Measurements from ENCODE around the gene PIGX. TPM values are rescaled to one million over a fixed set of nuclear protein-coding genes. Genes with fewer than 3 reads are reported as not detected.
A peak's percentile ranks its signal among the peaks of the same experiment; 100 is the strongest.

The PIGX gene
- total and polyA plus RNA-seq, 2 donors (not counting 1 experiment from before 2014, with no cell fraction given), result 4.9 to 21.5 TPM

GRCh38 chr3:196666001-196666867, 45.9 kb upstream of the PIGX start:
- no peaks in the 10 kb centered on the region for H3K27me3 Mint-ChIP-seq
- no peaks in the 10 kb centered on the region for H3K27me3 ChIP-seq (replicated peaks in 1 of 4; ENCODE audit: control extremely low read depth in 1 of 4, control insufficient read depth in 3 of 4, insufficient read depth in 4 of 4, low read length in 3 of 4)
- H3K9ac ChIP-seq (ENCODE audit: low read length), result no peak overlapping the region
- peaks cover 20 to 25% of the 10 kb centered on the region in 2 donors for H3K4me1 ChIP-seq (ENCODE audit: control insufficient read depth in 2 of 2, insufficient read depth in 2 of 2, low read length in 2 of 2)
- peaks cover 45% of the 10 kb centered on the region for H3K4me1 Mint-ChIP-seq
- ATAC-seq (ENCODE audit: low read depth) (no peak), DNase-seq (no peak)
- no peak overlapping the region for H3K4me3 Mint-ChIP-seq
- peaks cover 3% of the 10 kb centered on the region for H3K79me2 ChIP-seq (ENCODE audit: control insufficient read depth, insufficient read depth, low read length)
- no peaks in the 10 kb centered on the region for H3K9me3 Mint-ChIP-seq (ENCODE audit: insufficient read depth)
- H3K4me3 ChIP-seq (ENCODE audit: control extremely low read depth in 1 of 5, extremely low read depth in 1 of 5, insufficient read depth in 1 of 5, low read depth in 2 of 5, low read length in 4 of 5), result no peak overlapping the region
- H3K27ac ChIP-seq (ENCODE audit: low read length in 2 of 2), result no peak overlapping the region
- H3K36me3 ChIP-seq (replicated peaks in 1 of 2; ENCODE audit: control extremely low read depth in 1 of 2, control insufficient read depth in 1 of 2, extremely low read depth in 1 of 2, insufficient read depth in 2 of 2, low read length in 1 of 2), result peaks cover 0 to 8% of the 10 kb centered on the region in 2 experiments
- intact Hi-C loops (cut with micrococcal nuclease), result no loop called here
- no peaks in the 10 kb centered on the region for H3K9me3 ChIP-seq (ENCODE audit: control extremely low read depth in 1 of 3, control insufficient read depth in 2 of 3, insufficient read depth in 1 of 3, low read length in 2 of 3)
- POLR2A ChIA-PET, result no interaction called here
- 94% methylated on average over 20 of the region's 23 CpGs for WGBS (ENCODE audit: insufficient coverage)
- H4K20me1 ChIP-seq (ENCODE audit: control insufficient read depth, insufficient read depth, low read length, poor library complexity, severe bottlenecking), result no peaks in the 10 kb centered on the region
- H2AFZ ChIP-seq (ENCODE audit: insufficient read depth, low read depth, low read length, poor library complexity, severe bottlenecking), result no peak overlapping the region
- peak overlapping the region; percentile 61 for H3K27ac Mint-ChIP-seq
- CTCF ChIA-PET, result no interaction called here
- no peak overlapping the region for H3K4me2 ChIP-seq (replicated peaks; ENCODE audit: low read depth, low read length, poor library complexity, severe bottlenecking)
- TF ChIP-seq CTCF (IDR thresholded peaks at IDR 0.05) (no peak), EZH2 (IDR thresholded peaks at IDR 0.05; ENCODE audit: borderline replicate concordance, insufficient read depth, low read depth, low read length, poor library complexity, severe bottlenecking) (no peak)

Data from B cell (primary cell).